Urothelium cell line (cell line): ENCODE measurements around the gene GLYATL1.

Source experiments
- DNase-seq: peaks from one replicate; pipeline ENCODE4 v3.0.0; 2011; ENCODE audit warnings: low spot score, mixed read lengths
- FAIRE-seq: peaks from 2 replicates; lab custom pipeline; 2011; peaks lifted over from hg19 to GRCh38; lab: Jason Lieb, UNC

Gene GLYATL1

GRCh38 chr11:58926251-58926650 lies 13.0 kb upstream of the GLYATL1 start:
- DNase-seq (no peak), FAIRE-seq (no peak)

DNA sequence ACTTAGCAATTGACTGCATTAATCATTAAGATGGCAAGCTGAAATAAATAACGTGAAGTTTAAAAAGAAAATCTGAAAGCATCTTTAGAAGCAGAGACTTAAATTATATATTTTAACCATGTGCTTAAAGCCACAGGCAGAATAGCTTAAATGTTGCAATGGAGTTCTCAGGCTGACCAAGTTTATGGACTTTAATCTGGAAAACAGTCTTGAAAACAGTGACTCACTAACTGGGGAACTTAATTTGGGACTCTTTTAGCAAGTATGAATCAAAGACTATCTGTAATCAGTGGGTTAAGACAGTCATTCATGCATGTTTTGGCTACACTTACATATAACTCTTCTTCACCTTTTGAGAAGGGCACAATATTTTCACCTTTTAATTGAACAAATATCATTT lies 12.6 kb upstream of the GLYATL1 start:
- FAIRE-seq (no peak), DNase-seq (no peak)

GRCh38 chr11:58927393-58928106 lies 11.7 kb upstream of the GLYATL1 start:
- no peak for FAIRE-seq
- DNase-seq: no peak

- FAIRE-seq (no peak), DNase-seq (no peak)
Measured at GRCh38 chr11:58928107-58928499, 11.2 kb upstream of the GLYATL1 start.

DNA sequence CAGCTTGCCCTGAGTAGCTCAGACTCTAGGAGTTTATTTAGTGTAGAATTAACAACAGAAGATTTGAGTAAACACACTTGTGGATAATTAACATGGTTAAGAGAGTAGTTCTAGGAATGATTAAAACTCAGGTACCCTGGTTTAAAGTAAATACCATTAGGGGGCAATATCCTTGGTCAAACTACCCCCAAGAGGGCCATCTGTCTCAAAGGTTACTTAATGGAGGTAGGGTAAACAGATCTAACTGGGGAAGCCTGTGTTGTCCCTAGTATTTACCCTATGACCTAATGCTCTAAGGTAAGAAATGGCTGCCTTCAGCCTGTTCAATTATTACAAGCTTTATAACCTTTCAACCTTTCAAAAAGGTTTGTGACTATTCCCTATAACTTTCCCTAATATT lies 10.6 kb upstream of the GLYATL1 start:
- FAIRE-seq (no peak), DNase-seq (no peak)

DNA sequence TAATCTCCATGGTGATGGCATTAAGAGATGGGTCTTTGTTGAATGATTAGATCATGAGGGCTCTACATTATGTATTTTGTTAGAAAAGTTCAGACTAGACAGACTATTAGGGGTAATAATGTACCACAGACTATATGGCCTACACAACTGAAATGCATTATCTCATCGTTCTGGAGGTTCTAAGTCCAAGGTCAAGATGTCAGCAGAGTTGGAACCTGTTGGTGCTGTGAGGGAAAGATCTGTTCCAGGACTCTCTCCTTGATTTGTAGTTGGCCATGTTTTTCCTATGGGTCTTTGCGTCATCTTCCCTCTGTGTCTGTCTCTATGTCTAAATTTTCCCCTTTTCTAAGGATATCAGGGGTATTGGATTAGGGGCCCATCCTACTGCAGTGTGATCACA lies 8.4 kb upstream of the GLYATL1 start:
- DNase-seq: no peak
- FAIRE-seq: no peak

DNA sequence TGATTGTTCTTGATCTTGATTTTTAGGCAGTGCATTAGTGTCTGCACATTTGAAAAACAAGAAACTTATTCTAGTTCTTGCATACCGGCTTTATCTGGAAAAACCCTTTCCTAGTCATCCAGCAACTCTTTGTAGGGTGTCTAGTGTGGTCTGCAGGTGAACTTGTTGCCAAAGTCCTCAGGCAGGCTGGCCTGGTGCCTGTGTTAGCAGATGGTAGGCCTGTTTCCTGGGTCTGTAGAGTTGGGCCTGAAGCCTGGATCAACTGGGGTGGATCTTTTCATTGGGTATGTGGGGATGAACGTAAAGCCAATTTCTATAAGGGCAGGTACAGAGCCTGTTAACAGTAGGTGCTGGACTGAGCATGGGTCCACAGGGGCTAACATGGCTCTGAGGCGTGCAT lies 5.6 kb upstream of the GLYATL1 start:
- FAIRE-seq: no peak

GRCh38 chr11:58934945-58935513 lies 4.3 kb upstream of the GLYATL1 start:
- DNase-seq (no peak), FAIRE-seq (no peak)

More for the DNA sequence above, 5.6 kb upstream of the GLYATL1 start:
- no peak for DNase-seq

DNA sequence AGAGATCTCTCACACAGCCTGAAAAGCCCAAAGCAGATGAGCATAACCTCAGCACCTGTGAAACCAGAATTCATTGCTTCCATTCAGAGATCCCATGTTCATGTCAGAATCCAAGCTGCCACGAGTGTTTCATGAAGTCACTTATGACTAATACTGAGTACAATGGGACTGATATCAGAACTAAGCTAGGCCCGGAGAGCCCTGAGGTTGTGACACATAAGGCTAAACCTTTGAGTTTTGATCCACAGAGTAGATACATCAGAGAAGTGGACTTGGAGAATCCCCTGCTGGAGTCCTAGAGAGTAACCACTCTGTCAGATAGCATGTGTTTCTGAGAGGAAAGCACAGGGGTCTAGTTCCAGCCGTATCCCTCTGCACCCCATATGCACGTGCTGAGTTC lies 890 bp upstream of the GLYATL1 start:
- DNase-seq: no peak
- no peak for FAIRE-seq

- DNase-seq: no peak
- no peak for FAIRE-seq
Measured at GRCh38 chr11:58940028-58940427, 740 bp downstream of the GLYATL1 start.

- no peak for FAIRE-seq
Measured at GRCh38 chr11:58941838-58942237, 2.5 kb downstream of the GLYATL1 start.

DNA sequence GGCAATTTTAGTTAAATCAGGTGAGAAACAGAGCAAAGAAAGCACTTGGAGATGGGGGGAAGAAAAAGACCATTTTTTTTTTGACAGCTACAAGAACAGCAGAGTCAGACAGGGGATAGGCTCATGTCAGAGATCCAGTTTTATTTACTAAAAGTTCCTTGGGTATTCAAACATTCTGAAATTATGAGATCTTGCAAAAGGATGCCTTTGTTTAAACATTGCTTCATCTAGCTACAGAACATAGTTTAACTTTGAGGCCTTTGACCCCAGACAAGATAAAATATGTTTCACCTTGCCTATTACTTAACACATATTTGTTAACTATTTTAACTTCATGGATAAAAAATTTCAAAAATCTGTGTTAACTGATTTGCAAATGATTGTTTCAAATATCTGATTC lies 6.4 kb downstream of the GLYATL1 start:
- FAIRE-seq: no peak
- no peak for DNase-seq

More at GRCh38 chr11:58941838-58942237, 2.5 kb downstream of the GLYATL1 start:
- DNase-seq: no peak

GRCh38 chr11:58949184-58949583 lies 9.9 kb downstream of the GLYATL1 start:
- DNase-seq (no peak), FAIRE-seq (no peak)

DNA sequence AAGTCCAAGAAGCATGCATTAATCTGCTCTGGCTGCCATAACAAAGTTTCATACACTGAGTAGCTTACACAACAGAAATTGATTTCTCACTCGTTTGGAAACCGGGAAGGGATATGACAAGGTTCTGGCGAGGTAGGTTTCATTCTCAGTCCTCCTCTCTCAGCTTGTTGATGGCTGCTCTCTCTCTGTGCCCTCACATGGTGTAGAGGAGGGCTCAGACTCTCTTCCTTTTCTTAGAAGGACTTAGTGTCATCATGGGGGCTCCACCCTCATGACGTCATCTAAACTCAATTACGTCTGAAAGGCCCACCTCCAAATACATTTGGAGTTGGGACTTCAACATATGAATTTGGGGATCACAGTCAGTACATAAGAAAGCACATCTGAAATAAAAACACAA lies 18.6 kb downstream of the GLYATL1 start:
- FAIRE-seq: no peak

DNA sequence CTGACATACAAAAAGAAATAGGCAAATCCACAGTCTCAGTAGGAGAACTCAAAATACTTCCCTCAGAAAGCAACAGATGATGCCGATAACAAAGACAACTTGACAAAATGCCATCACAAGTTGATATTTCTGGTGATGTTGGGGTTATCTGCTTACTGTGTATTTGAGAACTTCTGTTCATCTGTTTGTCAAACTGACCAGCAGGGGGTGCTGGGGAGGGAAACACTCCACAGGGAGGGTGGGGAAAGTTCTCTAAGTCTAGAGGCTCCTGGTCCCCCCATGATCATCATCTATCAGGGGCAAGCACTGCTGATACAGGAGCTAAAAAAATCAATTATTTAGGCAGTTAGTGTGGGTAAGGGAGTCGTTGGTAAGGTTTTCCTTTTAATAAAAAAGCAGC lies 19.2 kb downstream of the GLYATL1 start:
- FAIRE-seq (no peak), DNase-seq (no peak)

More for the DNA sequence above, 18.6 kb downstream of the GLYATL1 start:
- no peak for DNase-seq

DNA sequence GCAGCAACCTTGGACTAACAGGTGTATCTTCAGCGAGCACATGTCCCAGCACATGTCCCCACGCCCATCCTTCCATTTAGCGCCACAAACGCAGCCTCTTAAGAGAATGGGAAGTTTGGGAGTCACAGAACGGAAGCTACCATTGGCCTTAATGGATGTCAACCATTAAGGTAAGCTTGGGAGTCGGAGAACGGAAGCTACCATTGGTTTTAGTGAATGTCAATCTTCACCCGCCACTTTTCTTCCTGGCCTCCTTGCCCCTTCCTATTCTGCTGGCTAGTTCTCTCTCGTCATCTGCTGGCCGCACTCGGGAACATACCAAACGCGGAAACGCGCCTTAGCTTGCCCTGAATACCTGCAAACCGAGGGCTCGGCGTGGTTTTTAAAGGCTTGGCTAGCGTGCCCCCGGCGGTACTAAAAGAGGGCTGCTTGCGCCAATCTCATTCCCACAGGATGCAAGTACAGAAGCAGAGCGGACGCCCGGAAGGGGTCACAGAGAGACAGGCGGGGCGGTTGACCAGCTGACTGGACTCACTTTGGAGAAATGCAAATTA lies 24.3 kb downstream of the GLYATL1 start:
- FAIRE-seq (no peak), DNase-seq (no peak)

DNA sequence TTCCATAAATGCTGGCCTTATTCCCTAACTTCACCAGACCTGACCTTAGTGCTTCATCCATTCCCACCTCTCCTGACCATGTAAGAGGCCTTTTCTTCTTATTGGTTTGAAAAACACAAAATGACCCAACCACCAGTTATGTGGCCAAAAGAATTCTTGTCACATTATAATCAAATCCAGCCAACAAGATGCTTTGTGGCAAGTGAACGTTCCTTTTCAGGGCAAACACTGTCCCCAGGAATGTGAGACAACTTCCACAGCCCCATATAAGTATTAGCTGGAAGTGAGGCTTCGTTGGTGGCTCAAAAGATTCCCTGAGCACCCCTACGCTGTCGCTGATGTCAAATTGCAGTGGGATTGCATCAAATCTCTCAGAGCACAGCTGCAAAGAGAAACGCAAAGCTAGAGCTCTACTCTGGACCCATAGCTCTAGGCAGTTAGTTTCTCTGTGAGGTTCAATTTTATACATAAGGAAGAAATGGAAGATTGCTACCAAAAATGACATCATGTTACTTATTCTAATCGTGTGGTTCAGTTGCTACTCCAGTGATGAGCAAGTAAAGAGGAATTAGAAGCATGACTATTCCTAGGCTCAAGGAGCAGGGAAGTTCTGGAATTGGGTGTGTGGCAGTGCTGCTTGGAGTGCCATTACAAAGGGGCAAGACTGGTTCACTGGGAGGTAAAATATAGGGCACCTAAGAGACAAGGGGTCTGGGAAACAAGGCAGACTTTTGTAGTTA lies 26.1 kb downstream of the GLYATL1 start:
- DNase-seq: peak; percentile 26
- FAIRE-seq: no peak

DNA sequence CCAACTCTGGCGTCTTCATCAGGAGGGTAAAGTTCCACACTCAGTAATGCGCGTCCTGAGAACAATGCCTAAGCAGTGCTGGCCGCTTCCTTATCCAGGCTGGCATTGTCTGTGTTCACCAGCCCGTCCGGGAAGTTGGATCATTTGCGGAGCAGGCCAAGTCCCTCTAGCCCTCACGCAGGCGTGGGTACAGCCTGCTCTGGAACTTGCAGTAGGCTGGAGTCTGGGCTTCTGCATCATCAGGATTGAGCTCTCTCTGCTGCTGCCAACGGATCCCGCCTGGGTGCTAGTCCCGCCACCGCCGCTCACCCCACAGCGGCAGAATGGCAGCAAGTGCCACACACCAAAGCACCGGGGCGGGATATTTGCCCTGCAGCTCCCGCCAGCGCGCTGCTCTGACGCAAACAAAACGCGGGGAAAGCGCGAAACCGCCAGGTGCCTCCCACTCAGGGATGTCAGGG lies 29.0 kb downstream of the GLYATL1 start:
- FAIRE-seq (no peak), DNase-seq (no peak)

DNA sequence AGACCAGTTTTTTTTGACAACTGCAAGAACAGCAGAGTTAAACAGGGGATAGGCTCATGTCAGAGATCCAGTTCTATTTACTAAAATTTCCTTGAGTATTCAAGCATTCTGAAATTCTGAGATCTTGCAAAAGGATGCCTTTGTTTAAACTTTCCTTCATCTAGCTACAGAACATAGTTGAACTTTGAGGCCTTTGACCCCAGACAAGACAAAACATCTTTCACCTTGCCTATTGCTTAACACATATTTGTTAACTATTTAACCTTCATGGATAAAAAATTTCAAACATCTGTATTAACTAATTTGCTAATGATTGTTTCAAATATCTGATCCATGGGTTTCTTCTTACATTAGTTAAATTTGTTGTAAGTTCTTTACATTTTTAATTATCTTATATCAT lies 38.2 kb downstream of the GLYATL1 start:
- FAIRE-seq: no peak
- DNase-seq: no peak

GRCh38 chr11:58979222-58979621 lies 39.9 kb downstream of the GLYATL1 start:
- no peak for DNase-seq
- no peak for FAIRE-seq

DNA sequence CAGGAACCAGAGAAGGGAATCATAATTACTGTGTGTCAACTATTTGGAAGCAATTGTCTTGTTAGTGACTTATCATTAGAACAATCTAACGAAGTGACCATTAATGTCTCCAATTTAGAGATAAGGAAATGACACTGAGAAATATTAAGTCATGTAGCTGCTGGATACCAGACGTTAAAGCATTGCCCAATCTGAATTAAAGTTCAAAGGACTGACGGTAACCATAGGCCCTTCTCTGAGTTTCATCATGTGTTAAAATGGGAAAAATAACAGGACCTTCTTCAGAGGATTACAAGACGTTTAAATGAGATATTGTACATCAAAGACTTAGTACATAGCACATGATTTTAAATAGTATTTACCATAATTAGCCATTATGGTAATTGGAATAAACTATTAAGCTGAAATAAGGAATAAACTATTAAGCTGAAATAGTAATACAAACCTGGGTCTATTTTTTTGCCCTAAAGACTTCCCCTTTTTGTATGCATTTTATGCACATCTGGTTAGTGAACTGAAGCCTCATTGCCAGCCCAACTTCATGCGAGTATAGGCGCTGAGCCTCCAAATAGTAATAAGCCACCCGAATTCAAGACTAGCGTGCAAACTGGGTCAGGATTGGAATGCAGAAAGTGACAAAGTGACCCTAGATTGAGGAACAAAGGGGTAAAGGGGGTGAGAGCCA lies 41.0 kb downstream of the GLYATL1 start:
- no peak for FAIRE-seq
- DNase-seq: no peak
